ENCODE data around the gene NRM.

- TF ChIP-seq, protein P1, sequence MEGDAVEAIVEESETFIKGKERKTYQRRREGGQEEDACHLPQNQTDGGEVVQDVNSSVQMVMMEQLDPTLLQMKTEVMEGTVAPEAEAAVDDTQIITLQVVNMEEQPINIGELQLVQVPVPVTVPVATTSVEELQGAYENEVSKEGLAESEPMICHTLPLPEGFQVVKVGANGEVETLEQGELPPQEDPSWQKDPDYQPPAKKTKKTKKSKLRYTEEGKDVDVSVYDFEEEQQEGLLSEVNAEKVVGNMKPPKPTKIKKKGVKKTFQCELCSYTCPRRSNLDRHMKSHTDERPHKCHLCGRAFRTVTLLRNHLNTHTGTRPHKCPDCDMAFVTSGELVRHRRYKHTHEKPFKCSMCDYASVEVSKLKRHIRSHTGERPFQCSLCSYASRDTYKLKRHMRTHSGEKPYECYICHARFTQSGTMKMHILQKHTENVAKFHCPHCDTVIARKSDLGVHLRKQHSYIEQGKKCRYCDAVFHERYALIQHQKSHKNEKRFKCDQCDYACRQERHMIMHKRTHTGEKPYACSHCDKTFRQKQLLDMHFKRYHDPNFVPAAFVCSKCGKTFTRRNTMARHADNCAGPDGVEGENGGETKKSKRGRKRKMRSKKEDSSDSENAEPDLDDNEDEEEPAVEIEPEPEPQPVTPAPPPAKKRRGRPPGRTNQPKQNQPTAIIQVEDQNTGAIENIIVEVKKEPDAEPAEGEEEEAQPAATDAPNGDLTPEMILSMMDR (IDR thresholded peaks at IDR 0.05; ENCODE audit: insufficient read depth, low read length): no peak
- TF ChIP-seq SPI1 (IDR thresholded peaks at IDR 0.05; ENCODE audit: borderline replicate concordance, low read depth) (no peak), POLR2AphosphoS5 (IDR thresholded peaks at IDR 0.05; ENCODE audit: low read depth) (no peak), REST (IDR thresholded peaks at IDR 0.05; ENCODE audit: insufficient replicate concordance, low read depth) (no peak), GABPA (IDR thresholded peaks at IDR 0.05; ENCODE audit: low read depth) (no peak)
These were observed 1.5 kb downstream of the NRM start for GRCh38 chr6:30689022-30689865.
